Activated naive CD8-positive, alpha-beta T cell (primary cell): ENCODE data around the gene CPEB4.
A peak's percentile ranks its signal among the peaks of the same experiment; 100 is the strongest.

Experiments used
- H3K27ac Mint-ChIP-seq: one replicate; pipeline ENCODE4 v1.8.0; 2021; ENCODE audit warnings: mixed read lengths
- H3K27me3 Mint-ChIP-seq: one replicate; pipeline ENCODE4 v1.8.0; 2021; ENCODE audit warnings: mixed read lengths
- H3K36me3 Mint-ChIP-seq: one replicate; pipeline ENCODE4 v1.8.0; 2021; ENCODE audit warnings: mixed read lengths
- H3K4me1 Mint-ChIP-seq: one replicate; pipeline ENCODE4 v1.8.0; 2021; ENCODE audit warnings: low read depth, mixed read lengths
- H3K4me3 Mint-ChIP-seq: one replicate; pipeline ENCODE4 v1.8.0; 2021; ENCODE audit warnings: mild to moderate bottlenecking, mixed read lengths
- H3K9me3 Mint-ChIP-seq: one replicate; pipeline ENCODE4 v1.8.0; 2021; ENCODE audit warnings: low read depth, mixed read lengths

The CPEB4 gene

GRCh38 chr5:173887610-173888472, at the start of gene CPEB4:
CPEB4 (plus strand) TSS chr5:173888349; CDS start chr5:173889734, 1,385 bp downstream.
- Mint-ChIP-seq H3K27me3 (no peaks in the 10 kb centered on the region), H3K27ac (peak within 1 kb of the TSS; percentile 100), H3K9me3 (peaks cover under 1% of the 10 kb centered on the region), H3K36me3 (peaks cover 4% of the 10 kb centered on the region), H3K4me3 (peak within 1 kb of the TSS; percentile 100), H3K4me1 (peaks cover 78% of the 10 kb centered on the region)

- H3K4me1 Mint-ChIP-seq, result no peaks in the 10 kb centered on the region
- no peaks in the 10 kb centered on the region for H3K27me3 Mint-ChIP-seq
- no peak overlapping the region for H3K4me3 Mint-ChIP-seq
- H3K27ac Mint-ChIP-seq, result no peak overlapping the region
- H3K36me3 Mint-ChIP-seq, result no peaks in the 10 kb centered on the region
- no peaks in the 10 kb centered on the region for H3K9me3 Mint-ChIP-seq
Measured at GRCh38 chr5:173839117-173839713, 48.9 kb upstream of the CPEB4 start.

GRCh38 chr5:173840111-173840983, 47.8 kb upstream of the CPEB4 start:
- no peaks in the 10 kb centered on the region for H3K36me3 Mint-ChIP-seq
- H3K9me3 Mint-ChIP-seq, result no peaks in the 10 kb centered on the region
- H3K4me1 Mint-ChIP-seq, result no peaks in the 10 kb centered on the region
- H3K27me3 Mint-ChIP-seq, result no peaks in the 10 kb centered on the region
- no peak overlapping the region for H3K4me3 Mint-ChIP-seq
- no peak overlapping the region for H3K27ac Mint-ChIP-seq

GRCh38 chr5:173841710-173842109, 46.4 kb upstream of the CPEB4 start:
- Mint-ChIP-seq H3K27me3 (no peaks in the 10 kb centered on the region), H3K4me3 (no peak overlapping the region), H3K27ac (no peak overlapping the region), H3K36me3 (no peaks in the 10 kb centered on the region), H3K4me1 (no peaks in the 10 kb centered on the region), H3K9me3 (no peaks in the 10 kb centered on the region)

GRCh38 chr5:173843794-173844193, 44.4 kb upstream of the CPEB4 start:
- no peaks in the 10 kb centered on the region for H3K36me3 Mint-ChIP-seq
- H3K4me1 Mint-ChIP-seq, result no peaks in the 10 kb centered on the region
- no peaks in the 10 kb centered on the region for H3K9me3 Mint-ChIP-seq
- H3K27me3 Mint-ChIP-seq, result no peaks in the 10 kb centered on the region
- no peak overlapping the region for H3K4me3 Mint-ChIP-seq
- H3K27ac Mint-ChIP-seq, result no peak overlapping the region

- Mint-ChIP-seq H3K27ac (no peak overlapping the region), H3K9me3 (no peaks in the 10 kb centered on the region), H3K36me3 (no peaks in the 10 kb centered on the region), H3K4me1 (no peaks in the 10 kb centered on the region), H3K4me3 (no peak overlapping the region), H3K27me3 (no peaks in the 10 kb centered on the region)
Measured at GRCh38 chr5:173845321-173845720, 42.8 kb upstream of the CPEB4 start.

- Mint-ChIP-seq H3K4me3 (no peak overlapping the region), H3K36me3 (no peaks in the 10 kb centered on the region), H3K9me3 (no peaks in the 10 kb centered on the region), H3K27me3 (peaks cover 5% of the 10 kb centered on the region), H3K4me1 (no peaks in the 10 kb centered on the region), H3K27ac (no peak overlapping the region)
Measured at GRCh38 chr5:173846929-173847501, 41.1 kb upstream of the CPEB4 start.

- Mint-ChIP-seq H3K9me3 (no peaks in the 10 kb centered on the region), H3K4me3 (no peak overlapping the region), H3K4me1 (no peaks in the 10 kb centered on the region), H3K27ac (no peak overlapping the region), H3K36me3 (no peaks in the 10 kb centered on the region), H3K27me3 (peaks cover 5% of the 10 kb centered on the region)
Measured at GRCh38 chr5:173848986-173849596, 39.1 kb upstream of the CPEB4 start.

- Mint-ChIP-seq H3K36me3 (no peaks in the 10 kb centered on the region), H3K4me3 (no peak overlapping the region), H3K27ac (no peak overlapping the region), H3K4me1 (no peaks in the 10 kb centered on the region), H3K27me3 (peaks cover 5% of the 10 kb centered on the region), H3K9me3 (no peaks in the 10 kb centered on the region)
Measured at GRCh38 chr5:173849908-173850307, 38.2 kb upstream of the CPEB4 start.

- H3K4me1 Mint-ChIP-seq, result no peaks in the 10 kb centered on the region
- no peak overlapping the region for H3K4me3 Mint-ChIP-seq
- no peaks in the 10 kb centered on the region for H3K9me3 Mint-ChIP-seq
- peaks cover 5% of the 10 kb centered on the region for H3K27me3 Mint-ChIP-seq
- no peaks in the 10 kb centered on the region for H3K36me3 Mint-ChIP-seq
- H3K27ac Mint-ChIP-seq, result no peak overlapping the region
Measured at GRCh38 chr5:173850659-173851058, 37.5 kb upstream of the CPEB4 start.

- Mint-ChIP-seq H3K27ac (no peak overlapping the region), H3K4me1 (no peaks in the 10 kb centered on the region), H3K27me3 (peaks cover 5% of the 10 kb centered on the region), H3K36me3 (no peaks in the 10 kb centered on the region), H3K9me3 (no peaks in the 10 kb centered on the region), H3K4me3 (no peak overlapping the region)
Measured at GRCh38 chr5:173851595-173852243, 36.4 kb upstream of the CPEB4 start.

- Mint-ChIP-seq H3K4me1 (no peaks in the 10 kb centered on the region), H3K36me3 (no peaks in the 10 kb centered on the region), H3K4me3 (no peak overlapping the region), H3K9me3 (no peaks in the 10 kb centered on the region), H3K27me3 (peaks cover 5% of the 10 kb centered on the region), H3K27ac (no peak overlapping the region)
Measured at GRCh38 chr5:173852790-173853359, 35.3 kb upstream of the CPEB4 start.

- Mint-ChIP-seq H3K27ac (no peak overlapping the region), H3K4me3 (no peak overlapping the region), H3K4me1 (no peaks in the 10 kb centered on the region), H3K27me3 (peaks cover 5% of the 10 kb centered on the region), H3K36me3 (no peaks in the 10 kb centered on the region), H3K9me3 (no peaks in the 10 kb centered on the region)
Measured at GRCh38 chr5:173853370-173854131, 34.6 kb upstream of the CPEB4 start.
